Esophagus muscularis mucosa (tissue), 4 donors: ENCODE measurements around the gene PIK3C2G. TPM values are rescaled to one million over a fixed set of nuclear protein-coding genes. Genes with fewer than 3 reads are reported as not detected.

Experiments used
- DNase-seq: peaks from one replicate; pipeline ENCODE4 v3.0.0-alpha.2; 2017; ENCODE audit errors: extremely low spot score
- H3K27ac ChIP-seq, 4 donors: fragments of 200-600 bp; sonication (generic); replicated peaks in 1 of 4; 1 replicate in 3 of 4; 2 replicates in 1 of 4; pipeline ENCODE4 v1.5.1; 2016 to 2019; ENCODE audit warnings: mild to moderate bottlenecking in 1 of 4
- H3K27me3 ChIP-seq, 4 donors: fragments of 200-600 bp; sonication (generic); one replicate each; pipeline versions ENCODE4 v1.5.1 to v1.6.0; 2016 to 2019
- H3K36me3 ChIP-seq, 4 donors: fragments of 200-600 bp; sonication (generic); one replicate each; pipeline ENCODE4 v1.5.1; 2016 to 2019
- H3K4me1 ChIP-seq, 4 donors: fragments of 200-600 bp; sonication (generic); one replicate each; pipeline ENCODE4 v1.5.1; 2016 to 2019
- H3K4me3 ChIP-seq, 4 donors: fragments of 200-600 bp; sonication (generic); 1 replicate in 2 of 4; 2 replicates in 2 of 4; pipeline ENCODE4 v1.5.1; 2016 to 2019; ENCODE audit warnings: mild to moderate bottlenecking in 4 of 4, moderate library complexity in 1 of 4
- H3K9me3 ChIP-seq, 4 donors: fragments of 200-600 bp; sonication (generic); 1 replicate in 3 of 4; 2 replicates in 1 of 4; pipeline ENCODE4 v1.5.1; 2016 to 2019
- EP300 ChIP-seq: sonication (generic); formaldehyde crosslinking; IDR thresholded peaks from one replicate; pipeline ENCODE4 v1.6.1; 2017; ENCODE audit warnings: antibody characterized with exemption
- POLR2A ChIP-seq: fragments of 450-650 bp; IDR thresholded peaks from one replicate; pipeline ENCODE4 v1.6.1; 2017; ENCODE audit warnings: antibody characterized with exemption, moderate library complexity, mild to moderate bottlenecking, low read depth
- POLR2AphosphoS5 ChIP-seq, 2 donors: sonication (generic); formaldehyde crosslinking; IDR thresholded peaks; one replicate each; pipeline ENCODE4 v1.6.1; 2017; ENCODE audit warnings: antibody characterized with exemption in 2 of 2
- WGBS: methylation state at CpG from one replicate; pipeline ENCODE4 v1.1.5; 2018; 5-methylcytosine and 5-hydroxymethylcytosine counted together
- intact Hi-C: fragments of 100-400 bp; cut with DNase I; formaldehyde crosslinking; loops from one replicate; pipeline ENCODE4 v1.15.1; 2023
- total RNA-seq, 4 donors: library from RNA; depleted of rRNA; stranded (reverse); fragments of >200 nt; gene quantifications; one replicate each; pipeline versions ENCODE4 v1.1.0 to v1.2.1, GENCODE V29; 2016
- TF ChIP-seq, protein P1 (sequence below), 3 experiments: fragments of 200-600 bp in 2 of 3; fragments of 450-650 bp in 1 of 3; sonication (generic) in 2 of 3; IDR thresholded peaks; one replicate each; pipeline ENCODE4 v1.5.1; 2017 to 2019; ENCODE audit warnings: antibody characterized with exemption in 3 of 3, mild to moderate bottlenecking in 2 of 3, moderate library complexity in 1 of 3

The PIK3C2G gene
- total RNA-seq, 4 donors from 2014 or later: 0.06 to 1.2 (median 0.61) TPM

DNA sequence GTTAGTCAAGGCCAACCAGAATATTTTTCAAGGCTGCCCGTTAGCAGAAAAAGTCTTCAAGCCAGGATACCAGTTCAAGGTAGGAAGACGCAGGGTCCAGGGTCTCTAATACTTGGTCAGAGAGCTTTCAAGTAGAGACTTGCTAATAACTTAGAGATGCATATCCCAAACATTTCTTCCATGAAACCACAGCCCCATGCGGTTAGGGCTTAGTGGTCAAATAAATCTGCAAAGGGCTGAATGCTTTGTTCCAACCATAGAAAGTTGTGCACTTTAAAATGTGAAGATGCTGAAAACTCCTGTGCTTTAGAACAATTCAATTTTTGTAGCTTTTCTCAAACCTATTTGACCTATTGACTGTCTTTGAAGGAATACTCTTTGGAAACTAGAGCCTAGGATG is 208.9 kb downstream of the PIK3C2G start:
- H3K4me3 ChIP-seq: no peak overlapping the region
- intact Hi-C loops: no loop called here
- no peak for DNase-seq
- H3K27ac ChIP-seq: no peak overlapping the region
- TF ChIP-seq POLR2A (no peak), POLR2AphosphoS5 (IDR thresholded peaks at IDR 0.05) (no peak), EP300 (no peak)
- TF ChIP-seq, protein P1, sequence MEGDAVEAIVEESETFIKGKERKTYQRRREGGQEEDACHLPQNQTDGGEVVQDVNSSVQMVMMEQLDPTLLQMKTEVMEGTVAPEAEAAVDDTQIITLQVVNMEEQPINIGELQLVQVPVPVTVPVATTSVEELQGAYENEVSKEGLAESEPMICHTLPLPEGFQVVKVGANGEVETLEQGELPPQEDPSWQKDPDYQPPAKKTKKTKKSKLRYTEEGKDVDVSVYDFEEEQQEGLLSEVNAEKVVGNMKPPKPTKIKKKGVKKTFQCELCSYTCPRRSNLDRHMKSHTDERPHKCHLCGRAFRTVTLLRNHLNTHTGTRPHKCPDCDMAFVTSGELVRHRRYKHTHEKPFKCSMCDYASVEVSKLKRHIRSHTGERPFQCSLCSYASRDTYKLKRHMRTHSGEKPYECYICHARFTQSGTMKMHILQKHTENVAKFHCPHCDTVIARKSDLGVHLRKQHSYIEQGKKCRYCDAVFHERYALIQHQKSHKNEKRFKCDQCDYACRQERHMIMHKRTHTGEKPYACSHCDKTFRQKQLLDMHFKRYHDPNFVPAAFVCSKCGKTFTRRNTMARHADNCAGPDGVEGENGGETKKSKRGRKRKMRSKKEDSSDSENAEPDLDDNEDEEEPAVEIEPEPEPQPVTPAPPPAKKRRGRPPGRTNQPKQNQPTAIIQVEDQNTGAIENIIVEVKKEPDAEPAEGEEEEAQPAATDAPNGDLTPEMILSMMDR (IDR thresholded peaks at IDR 0.05): no peak
- no peaks in the 10 kb centered on the region for H3K9me3 ChIP-seq
- 89% methylated on average over 3 of the region's 3 CpGs for WGBS
- H3K27me3 ChIP-seq: no peaks in the 10 kb centered on the region
- no peaks in the 10 kb centered on the region for H3K4me1 ChIP-seq
- H3K36me3 ChIP-seq: no peaks in the 10 kb centered on the region

DNA sequence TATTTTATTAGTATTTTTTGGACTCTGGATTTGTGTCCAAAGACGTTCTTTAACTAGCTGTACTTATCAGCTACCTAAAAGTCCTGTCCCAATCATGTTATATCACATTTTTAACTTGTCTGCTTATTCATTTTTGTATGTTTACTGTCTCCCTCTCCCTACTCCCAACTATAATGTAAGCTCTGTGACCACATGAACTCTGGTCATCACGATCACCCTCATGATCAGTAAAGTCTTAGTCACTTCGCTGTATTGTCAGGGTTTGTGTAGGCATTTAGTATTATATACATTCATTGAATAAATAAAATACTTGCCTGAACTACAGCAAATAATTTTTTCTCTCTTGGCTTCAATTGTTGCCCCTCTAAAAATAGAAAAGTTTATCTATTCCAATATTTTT is 211.0 kb downstream of the PIK3C2G start:
- no peak for DNase-seq
- H3K36me3 ChIP-seq: no peaks in the 10 kb centered on the region
- H3K27me3 ChIP-seq: no peaks in the 10 kb centered on the region
- no peak overlapping the region for H3K4me3 ChIP-seq
- WGBS: 90% methylated on average over 3 of the region's 3 CpGs
- H3K4me1 ChIP-seq: peaks cover 0 to 11% (median 9%) of the 10 kb centered on the region in 4 donors
- TF ChIP-seq, protein P1 (IDR thresholded peaks at IDR 0.05): no peak
- TF ChIP-seq EP300: no peak
- no peak for TF ChIP-seq POLR2A
- TF ChIP-seq POLR2AphosphoS5 (IDR thresholded peaks at IDR 0.05): no peak
- H3K27ac ChIP-seq: no peak overlapping the region
- H3K9me3 ChIP-seq: no peaks in the 10 kb centered on the region
- intact Hi-C loops: no loop called here

DNA sequence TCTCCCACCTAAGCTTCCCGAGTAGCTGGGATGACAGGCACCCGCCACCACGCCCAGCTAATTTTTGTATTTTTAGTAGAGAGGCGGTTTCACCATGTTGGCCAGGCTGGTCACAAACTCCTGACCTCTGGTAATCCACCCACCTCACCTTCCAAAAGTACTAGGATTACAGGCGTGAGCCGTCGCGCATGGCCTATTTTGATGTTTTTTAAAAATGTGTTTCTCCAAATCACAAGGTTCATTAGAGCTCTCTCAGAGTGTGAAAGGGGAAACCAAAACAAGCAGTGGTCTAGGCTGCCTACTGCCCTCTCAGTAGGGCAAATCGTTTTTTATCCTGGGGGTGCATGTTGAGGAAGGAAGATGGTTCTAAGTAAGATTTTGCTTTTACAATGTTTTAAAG is 211.5 kb downstream of the PIK3C2G start:
- no peaks in the 10 kb centered on the region for H3K27me3 ChIP-seq
- 95% methylated on average over 9 of the region's 9 CpGs for WGBS
- no peak overlapping the region for H3K27ac ChIP-seq

DNA sequence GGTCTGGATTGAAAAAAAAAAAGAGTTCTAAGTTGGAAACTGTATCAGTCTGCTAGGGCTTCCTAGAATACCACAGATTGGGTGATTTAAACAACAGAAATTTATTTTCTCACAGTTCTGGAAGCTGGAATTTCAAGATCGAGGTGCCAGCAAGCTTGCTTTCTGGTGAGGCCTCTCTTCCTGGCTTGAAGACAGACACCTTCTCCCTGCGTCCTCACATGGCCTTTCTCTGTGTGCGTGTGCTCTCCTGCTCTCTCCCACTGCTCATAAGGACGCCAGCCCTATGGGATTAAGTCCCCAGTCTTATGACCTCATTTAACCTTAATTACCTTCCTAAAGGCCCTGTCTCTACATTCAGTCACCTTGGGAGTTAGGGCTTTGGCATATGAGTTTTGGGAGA is 215.5 kb downstream of the PIK3C2G start:
- 58% methylated on average over 4 of the region's 4 CpGs for WGBS
- no peak overlapping the region for H3K4me3 ChIP-seq
- H3K36me3 ChIP-seq: no peaks in the 10 kb centered on the region
- TF ChIP-seq POLR2A (no peak), POLR2AphosphoS5 (IDR thresholded peaks at IDR 0.05) (no peak), EP300 (no peak)
- TF ChIP-seq, protein P1 (IDR thresholded peaks at IDR 0.05): no peak
- H3K27ac ChIP-seq: peak overlapping the region in 3 of 4 donors; percentile 5 to 52 (median 26)
- no peak for DNase-seq
- intact Hi-C loops: no loop called here
- peaks cover 0 to 13% (median 9%) of the 10 kb centered on the region in 4 donors for H3K4me1 ChIP-seq
- no peaks in the 10 kb centered on the region for H3K27me3 ChIP-seq
- no peaks in the 10 kb centered on the region for H3K9me3 ChIP-seq

More for the DNA sequence above, 211.5 kb downstream of the PIK3C2G start:
- no peak overlapping the region for H3K4me3 ChIP-seq
- H3K36me3 ChIP-seq: no peaks in the 10 kb centered on the region
- intact Hi-C loops: no loop called here
- peaks cover 0 to 13% (median 9%) of the 10 kb centered on the region in 4 donors for H3K4me1 ChIP-seq
- DNase-seq: no peak
- TF ChIP-seq EP300: no peak
- no peak for TF ChIP-seq POLR2AphosphoS5 (IDR thresholded peaks at IDR 0.05)
- TF ChIP-seq, protein P1 (IDR thresholded peaks at IDR 0.05): no peak
- TF ChIP-seq POLR2A: no peak
- H3K9me3 ChIP-seq: no peaks in the 10 kb centered on the region

DNA sequence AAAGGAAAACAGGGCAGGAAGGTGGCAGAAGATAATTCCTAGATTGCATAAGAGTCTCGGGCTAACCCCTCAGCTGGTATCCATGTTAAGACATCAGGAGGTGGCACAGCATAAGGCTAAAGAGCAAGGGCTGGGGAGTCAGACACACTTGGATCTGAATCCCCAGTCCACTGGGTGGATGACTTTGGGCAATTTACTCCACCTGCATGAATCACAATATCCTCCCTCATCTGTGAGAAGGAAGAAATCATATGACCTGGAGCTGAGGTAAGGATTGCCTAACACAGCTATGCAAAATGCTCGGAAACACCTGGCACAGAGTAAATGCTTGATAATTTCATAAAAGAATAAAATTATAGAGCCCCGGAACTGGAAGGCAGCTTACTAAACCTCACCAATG is 217.9 kb downstream of the PIK3C2G start:
- no peaks in the 10 kb centered on the region for H3K27me3 ChIP-seq
- H3K4me1 ChIP-seq: peaks cover 0 to 28% (median 13%) of the 10 kb centered on the region in 4 donors
- no peaks in the 10 kb centered on the region for H3K36me3 ChIP-seq
- no peak overlapping the region for H3K27ac ChIP-seq
- DNase-seq: no peak
- WGBS: 92% methylated on average over 3 of the region's 3 CpGs
- TF ChIP-seq, protein P1 (IDR thresholded peaks at IDR 0.05): no peak
- TF ChIP-seq POLR2A: no peak
- intact Hi-C loops: no loop called here
- H3K4me3 ChIP-seq: no peak overlapping the region
- H3K9me3 ChIP-seq: no peaks in the 10 kb centered on the region
